ENCODE results near the gene DNASE1L1.

- TF ChIP-seq POLR2A (IDR thresholded peaks at IDR 0.05) = no peak
- TF ChIP-seq CTCF (IDR thresholded peaks at IDR 0.05) = peak in 2 of 4 experiments; percentile 10 to 36
- no peak for TF ChIP-seq POLR2AphosphoS5 (IDR thresholded peaks at IDR 0.05)
These were observed 24.7 kb downstream of the DNASE1L1 start for GRCh38 chrX:154384284-154384892.

Measured in prostate gland (tissue), 2 donors.